ENCODE results near the gene FBXO47. TPM values are rescaled to one million over a fixed set of nuclear protein-coding genes. Genes with fewer than 3 reads are reported as not detected.

FBXO47 gene, protein sequence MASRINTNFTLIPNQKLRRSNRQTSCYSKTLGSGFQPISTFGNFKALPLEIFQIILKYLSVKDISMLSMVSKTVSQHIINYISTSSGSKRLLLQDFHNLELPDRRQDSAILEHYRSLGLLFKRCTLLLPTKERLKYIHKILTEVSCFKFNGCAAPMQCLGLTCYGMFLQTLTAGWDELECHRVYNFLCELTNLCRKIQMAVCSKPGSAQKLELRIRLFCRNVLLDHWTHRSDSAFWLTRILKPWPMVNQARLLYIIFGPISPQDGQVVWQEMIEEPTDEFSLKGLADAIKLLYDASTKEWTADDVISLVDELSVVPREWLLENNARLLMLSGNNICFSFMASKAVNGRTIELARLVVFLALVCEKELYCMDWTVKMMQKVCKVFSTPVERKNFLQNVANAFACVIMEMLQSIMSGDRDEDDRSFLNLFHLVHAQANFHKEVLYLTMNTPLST
- total RNA-seq (10 to 100 TPM in 1 of 2 donors, 1 to 10 TPM in 1; 6.3 to 11.6 TPM), polyA plus RNA-seq (ENCODE audit: insufficient read depth, low read depth, low replicate concordance) (5.8 TPM)
- long read RNA-seq, donor 1 = 0 reads
- long read RNA-seq, donor 2 = 0 reads

DNA sequence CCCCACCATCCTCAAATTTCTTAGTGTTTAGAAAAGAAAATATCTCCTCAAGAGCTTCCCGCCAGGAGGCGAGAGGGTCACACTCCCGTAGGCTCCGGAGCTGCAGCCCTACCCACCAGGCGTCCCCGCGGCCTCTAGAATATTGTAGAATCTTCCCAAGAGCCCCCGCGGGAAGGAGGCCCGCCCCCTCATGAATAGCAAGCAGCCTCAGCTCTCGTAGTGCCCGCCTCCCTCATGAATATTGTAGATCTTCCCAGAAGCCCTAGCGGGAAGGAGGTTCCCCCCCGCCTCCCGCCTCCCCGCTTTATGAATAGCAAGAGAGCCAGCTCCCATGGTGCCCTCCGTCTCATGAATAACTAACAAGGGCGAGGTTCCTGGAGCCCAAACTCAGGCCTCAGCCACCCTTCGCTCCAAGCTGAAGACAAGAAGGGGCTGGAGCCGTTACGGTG is at the start of gene FBXO47:
Gene FBXO47 (minus strand): TSS at position 114 of the 449 bp plus-strand sequence. CDS start 4,378 bp downstream, outside the sequence.
- H3K27ac ChIP-seq = peak within 1 kb of the TSS; percentile 68 to 84
- intact Hi-C loops (cut with DNase I; ENCODE audit: low total_unique reads) = no loop called here
- no peaks in the 10 kb centered on the region for H3K9me3 ChIP-seq
- no peaks in the 10 kb centered on the region for H3K4me1 ChIP-seq
- no peaks in the 10 kb centered on the region for H3K36me3 ChIP-seq (ENCODE audit: low read depth, missing control alignments)
- 17 to 21% methylated on average over 17 to 21 of the region's 21 CpGs for WGBS, 2 donors
- DNase-seq = peak; percentile 97
- TF ChIP-seq POLR2A (IDR thresholded peaks at IDR 0.05) = peak; percentile 29
- TF ChIP-seq, protein P1, sequence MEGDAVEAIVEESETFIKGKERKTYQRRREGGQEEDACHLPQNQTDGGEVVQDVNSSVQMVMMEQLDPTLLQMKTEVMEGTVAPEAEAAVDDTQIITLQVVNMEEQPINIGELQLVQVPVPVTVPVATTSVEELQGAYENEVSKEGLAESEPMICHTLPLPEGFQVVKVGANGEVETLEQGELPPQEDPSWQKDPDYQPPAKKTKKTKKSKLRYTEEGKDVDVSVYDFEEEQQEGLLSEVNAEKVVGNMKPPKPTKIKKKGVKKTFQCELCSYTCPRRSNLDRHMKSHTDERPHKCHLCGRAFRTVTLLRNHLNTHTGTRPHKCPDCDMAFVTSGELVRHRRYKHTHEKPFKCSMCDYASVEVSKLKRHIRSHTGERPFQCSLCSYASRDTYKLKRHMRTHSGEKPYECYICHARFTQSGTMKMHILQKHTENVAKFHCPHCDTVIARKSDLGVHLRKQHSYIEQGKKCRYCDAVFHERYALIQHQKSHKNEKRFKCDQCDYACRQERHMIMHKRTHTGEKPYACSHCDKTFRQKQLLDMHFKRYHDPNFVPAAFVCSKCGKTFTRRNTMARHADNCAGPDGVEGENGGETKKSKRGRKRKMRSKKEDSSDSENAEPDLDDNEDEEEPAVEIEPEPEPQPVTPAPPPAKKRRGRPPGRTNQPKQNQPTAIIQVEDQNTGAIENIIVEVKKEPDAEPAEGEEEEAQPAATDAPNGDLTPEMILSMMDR (IDR thresholded peaks at IDR 0.05) = no peak
- no peaks in the 10 kb centered on the region for H3K27me3 ChIP-seq
- H3K4me3 ChIP-seq = peak within 1 kb of the TSS; percentile 39 to 46

DNA sequence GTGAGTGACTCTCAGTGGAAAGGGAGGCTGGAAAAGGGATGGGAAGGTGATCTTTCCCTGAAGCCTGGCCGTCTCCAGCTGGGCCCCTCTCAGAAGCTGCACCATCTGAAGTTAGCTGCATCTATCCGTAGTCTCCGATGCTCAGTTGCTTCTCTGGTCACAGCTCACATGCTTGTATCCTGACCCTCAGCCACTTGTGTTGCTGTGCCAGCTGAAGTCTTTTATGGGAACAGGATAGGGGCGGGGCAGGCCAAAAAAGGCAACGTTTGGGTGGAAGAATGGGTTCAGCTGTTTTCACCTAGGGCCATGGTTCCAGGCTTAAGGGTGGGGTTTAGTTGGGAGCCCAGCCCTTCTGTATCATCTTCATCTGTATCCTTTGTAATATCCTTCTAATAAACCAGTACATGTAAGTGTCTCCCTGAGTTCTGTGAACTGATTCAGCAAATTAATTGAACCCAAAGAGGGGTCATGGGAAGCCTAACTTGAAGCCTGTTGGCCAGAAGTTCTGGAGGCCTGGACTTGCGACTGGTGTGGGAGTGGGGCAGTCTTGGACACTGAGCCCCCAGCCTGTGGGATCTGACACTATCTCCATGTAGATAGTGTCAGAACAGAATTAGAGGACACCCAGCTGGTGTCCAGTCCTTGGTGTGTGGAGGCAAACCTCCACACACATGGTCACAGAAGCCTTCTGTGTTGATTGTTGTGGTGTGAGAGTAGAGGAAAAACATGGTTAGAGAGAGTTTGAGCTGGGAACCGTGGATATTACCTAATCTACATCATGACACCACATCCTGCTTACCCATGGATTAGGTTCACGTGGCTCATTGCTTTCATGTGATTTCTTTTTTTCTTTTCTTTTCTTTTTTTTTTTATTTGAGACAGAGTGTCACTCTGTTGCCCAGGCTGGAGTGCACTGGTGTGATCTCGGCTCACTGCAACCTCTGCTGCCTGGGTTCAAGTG is 49.3 kb upstream of the FBXO47 start:
- no peak for DNase-seq
- intact Hi-C loops (cut with DNase I; ENCODE audit: low total_unique reads) = no loop called here
- no peak overlapping the region for H3K27ac ChIP-seq
- no peaks in the 10 kb centered on the region for H3K4me1 ChIP-seq
- 75 to 78% methylated on average over 9 of the region's 9 CpGs for WGBS, 2 donors
- no peaks in the 10 kb centered on the region for H3K27me3 ChIP-seq
- no peaks in the 10 kb centered on the region for H3K9me3 ChIP-seq
- no peaks in the 10 kb centered on the region for H3K36me3 ChIP-seq (ENCODE audit: low read depth, missing control alignments)
- TF ChIP-seq, protein P1 (IDR thresholded peaks at IDR 0.05) = no peak
- TF ChIP-seq POLR2A (IDR thresholded peaks at IDR 0.05) = no peak
- no peak overlapping the region for H3K4me3 ChIP-seq

DNA sequence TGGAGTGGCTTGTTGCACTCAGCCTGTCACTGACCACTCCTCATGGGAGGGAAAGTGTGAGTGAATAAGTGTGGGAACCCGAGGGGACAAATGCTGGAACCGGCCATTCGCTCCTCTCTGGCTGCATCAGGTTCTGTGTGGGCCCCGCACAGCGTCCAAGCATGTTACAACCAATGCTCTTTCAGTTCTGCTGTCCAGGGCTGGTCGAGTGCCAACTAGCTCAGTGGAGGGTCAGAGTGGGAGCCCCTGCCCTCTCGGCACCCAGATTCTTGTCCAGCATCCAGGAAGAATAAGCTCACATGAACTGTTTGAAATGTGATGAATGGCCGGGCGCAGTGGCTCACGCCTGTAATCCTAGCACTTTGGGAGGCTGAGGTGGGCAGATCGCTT is 48.3 kb upstream of the FBXO47 start:
- WGBS, 2 donors = 94 to 96% methylated on average over 11 of the region's 11 CpGs
- Histone ChIP-seq H3K9me3 (no peaks in the 10 kb centered on the region), H3K27ac (no peak overlapping the region), H3K36me3 (ENCODE audit: low read depth, missing control alignments) (no peaks in the 10 kb centered on the region), H3K4me3 (no peak overlapping the region), H3K27me3 (no peaks in the 10 kb centered on the region), H3K4me1 (no peaks in the 10 kb centered on the region)
- TF ChIP-seq POLR2A (IDR thresholded peaks at IDR 0.05) = no peak
- TF ChIP-seq, protein P1 (IDR thresholded peaks at IDR 0.05) = no peak
- intact Hi-C loops (cut with DNase I; ENCODE audit: low total_unique reads) = no loop called here
- DNase-seq = no peak

DNA sequence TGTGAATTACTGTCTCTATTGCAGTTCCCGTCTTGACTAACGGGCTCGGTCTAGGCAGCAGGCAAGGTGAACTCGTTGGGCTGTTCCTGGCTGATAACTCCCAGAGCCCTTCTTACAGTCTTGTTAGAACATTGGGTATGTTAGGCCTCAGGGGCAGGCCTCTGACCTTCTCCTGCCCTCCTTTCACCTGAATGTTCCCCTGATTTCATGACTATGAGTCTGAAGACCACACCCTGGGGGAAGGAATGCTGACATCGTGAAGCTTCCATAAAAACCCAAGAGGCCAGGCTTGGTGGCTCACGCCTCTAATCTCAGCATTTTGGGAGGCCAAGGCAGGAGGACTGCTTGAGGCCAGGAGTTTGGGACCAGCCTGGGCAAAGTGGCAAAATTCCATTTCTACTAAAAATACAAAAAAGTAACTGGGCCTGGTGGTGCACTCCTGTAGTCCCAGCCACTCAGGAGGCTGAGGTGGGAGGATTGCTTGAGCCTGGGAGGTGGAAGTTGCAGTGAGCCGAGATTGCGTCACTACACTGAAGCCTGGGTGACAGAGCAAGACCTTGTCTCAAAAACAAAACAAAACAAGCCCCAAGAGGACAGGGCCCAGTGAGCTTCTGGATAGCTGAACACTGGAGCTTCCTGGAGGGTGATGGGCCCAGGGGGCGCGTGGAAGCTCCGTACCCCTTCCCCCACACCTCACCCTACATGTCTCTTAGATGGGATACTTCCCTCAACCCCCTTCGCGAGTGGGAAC is 47.8 kb upstream of the FBXO47 start:
- no peaks in the 10 kb centered on the region for H3K36me3 ChIP-seq (ENCODE audit: low read depth, missing control alignments)
- no peaks in the 10 kb centered on the region for H3K27me3 ChIP-seq
- no peak for TF ChIP-seq POLR2A (IDR thresholded peaks at IDR 0.05)
- TF ChIP-seq, protein P1 (IDR thresholded peaks at IDR 0.05) = no peak
- H3K27ac ChIP-seq = no peak overlapping the region
- no peak for DNase-seq
- no peak overlapping the region for H3K4me3 ChIP-seq
- 80 to 84% methylated on average over 13 of the region's 13 CpGs for WGBS, 2 donors
- no peaks in the 10 kb centered on the region for H3K4me1 ChIP-seq
- no peaks in the 10 kb centered on the region for H3K9me3 ChIP-seq
- intact Hi-C loops (cut with DNase I; ENCODE audit: low total_unique reads) = no loop called here

All from testis (tissue), 5 donors.